Measurements from ENCODE around the gene MGMT. TPM values are rescaled to one million over a fixed set of nuclear protein-coding genes. Genes with fewer than 3 reads are reported as not detected.

The MGMT gene
- polyA plus RNA-seq, 1 of the 3 experiments (the other 2 are of a cell fraction), result 10.8 TPM

GRCh38 chr10:129741978-129742741 lies 275.1 kb downstream of the MGMT start (continued):
- TF ChIP-seq, protein P1, sequence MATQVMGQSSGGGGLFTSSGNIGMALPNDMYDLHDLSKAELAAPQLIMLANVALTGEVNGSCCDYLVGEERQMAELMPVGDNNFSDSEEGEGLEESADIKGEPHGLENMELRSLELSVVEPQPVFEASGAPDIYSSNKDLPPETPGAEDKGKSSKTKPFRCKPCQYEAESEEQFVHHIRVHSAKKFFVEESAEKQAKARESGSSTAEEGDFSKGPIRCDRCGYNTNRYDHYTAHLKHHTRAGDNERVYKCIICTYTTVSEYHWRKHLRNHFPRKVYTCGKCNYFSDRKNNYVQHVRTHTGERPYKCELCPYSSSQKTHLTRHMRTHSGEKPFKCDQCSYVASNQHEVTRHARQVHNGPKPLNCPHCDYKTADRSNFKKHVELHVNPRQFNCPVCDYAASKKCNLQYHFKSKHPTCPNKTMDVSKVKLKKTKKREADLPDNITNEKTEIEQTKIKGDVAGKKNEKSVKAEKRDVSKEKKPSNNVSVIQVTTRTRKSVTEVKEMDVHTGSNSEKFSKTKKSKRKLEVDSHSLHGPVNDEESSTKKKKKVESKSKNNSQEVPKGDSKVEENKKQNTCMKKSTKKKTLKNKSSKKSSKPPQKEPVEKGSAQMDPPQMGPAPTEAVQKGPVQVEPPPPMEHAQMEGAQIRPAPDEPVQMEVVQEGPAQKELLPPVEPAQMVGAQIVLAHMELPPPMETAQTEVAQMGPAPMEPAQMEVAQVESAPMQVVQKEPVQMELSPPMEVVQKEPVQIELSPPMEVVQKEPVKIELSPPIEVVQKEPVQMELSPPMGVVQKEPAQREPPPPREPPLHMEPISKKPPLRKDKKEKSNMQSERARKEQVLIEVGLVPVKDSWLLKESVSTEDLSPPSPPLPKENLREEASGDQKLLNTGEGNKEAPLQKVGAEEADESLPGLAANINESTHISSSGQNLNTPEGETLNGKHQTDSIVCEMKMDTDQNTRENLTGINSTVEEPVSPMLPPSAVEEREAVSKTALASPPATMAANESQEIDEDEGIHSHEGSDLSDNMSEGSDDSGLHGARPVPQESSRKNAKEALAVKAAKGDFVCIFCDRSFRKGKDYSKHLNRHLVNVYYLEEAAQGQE (IDR thresholded peaks at IDR 0.05; ENCODE audit: low read depth, low read length), result no peak
- no peak for TF ChIP-seq RFX5 (IDR thresholded peaks at IDR 0.05; ENCODE audit: low read length)
- TF ChIP-seq, protein P2, sequence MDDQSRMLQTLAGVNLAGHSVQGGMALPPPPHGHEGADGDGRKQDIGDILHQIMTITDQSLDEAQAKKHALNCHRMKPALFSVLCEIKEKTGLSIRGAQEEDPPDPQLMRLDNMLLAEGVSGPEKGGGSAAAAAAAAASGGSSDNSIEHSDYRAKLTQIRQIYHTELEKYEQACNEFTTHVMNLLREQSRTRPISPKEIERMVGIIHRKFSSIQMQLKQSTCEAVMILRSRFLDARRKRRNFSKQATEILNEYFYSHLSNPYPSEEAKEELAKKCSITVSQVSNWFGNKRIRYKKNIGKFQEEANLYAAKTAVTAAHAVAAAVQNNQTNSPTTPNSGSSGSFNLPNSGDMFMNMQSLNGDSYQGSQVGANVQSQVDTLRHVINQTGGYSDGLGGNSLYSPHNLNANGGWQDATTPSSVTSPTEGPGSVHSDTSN (IDR thresholded peaks at IDR 0.05), result no peak
- no peak for TF ChIP-seq ELF1 (IDR thresholded peaks at IDR 0.05)
- no peak for TF ChIP-seq EP300 (IDR thresholded peaks at IDR 0.05; ENCODE audit: borderline replicate concordance in 1 of 2, low read depth in 1 of 2, low read length in 1 of 2)
- TF ChIP-seq FOSL2 (IDR thresholded peaks at IDR 0.05; ENCODE audit: borderline replicate concordance, low read depth), result no peak
- TF ChIP-seq POLR2AphosphoS5 (IDR thresholded peaks at IDR 0.05; ENCODE audit: low read depth, low read length), result no peak
- no peak for TF ChIP-seq USF2 (IDR thresholded peaks at IDR 0.05; ENCODE audit: borderline replicate concordance, low read depth, low read length)
- no peak for TF ChIP-seq TEAD4 (IDR thresholded peaks at IDR 0.05; ENCODE audit: borderline replicate concordance, insufficient read depth)
- no peak for TF ChIP-seq SIN3A (IDR thresholded peaks at IDR 0.05; ENCODE audit: borderline replicate concordance, low read depth, low read length)
- no peak for TF ChIP-seq RXRA (IDR thresholded peaks at IDR 0.05; ENCODE audit: borderline replicate concordance, low read depth)
- TF ChIP-seq FOXJ3 (CRISPR knock-in tag; IDR thresholded peaks at IDR 0.05), result no peak
- TF ChIP-seq EZH2phosphoT487 (IDR thresholded peaks at IDR 0.05; ENCODE audit: borderline replicate concordance, low read depth), result no peak

Data from SK-N-SH (cell line).